Osteocyte (in vitro differentiated cells): ENCODE results near the gene FLOT2. TPM values are rescaled to one million over a fixed set of nuclear protein-coding genes. Genes with fewer than 3 reads are reported as not detected.

Experiments
- DNase-seq: peaks from one replicate; pipeline ENCODE4 v3.0.0; 2021; ENCODE audit warnings: mixed read lengths; ENCODE audit not compliant: unreplicated experiment; ENCODE audit errors: extremely low spot score
- H3K27ac Mint-ChIP-seq: one replicate; pipeline ENCODE4 v1.8.0; 2021; ENCODE audit warnings: mild to moderate bottlenecking, mixed read lengths; ENCODE audit not compliant: unreplicated experiment
- H3K27me3 Mint-ChIP-seq: one replicate; pipeline ENCODE4 v1.8.0; 2021; ENCODE audit warnings: mixed read lengths; ENCODE audit not compliant: unreplicated experiment
- H3K36me3 Mint-ChIP-seq: one replicate; pipeline ENCODE4 v1.8.0; 2021; ENCODE audit warnings: mixed read lengths; ENCODE audit not compliant: unreplicated experiment
- H3K4me1 Mint-ChIP-seq: one replicate; pipeline ENCODE4 v1.8.0; 2021; ENCODE audit warnings: mixed read lengths; ENCODE audit not compliant: unreplicated experiment
- H3K4me3 Mint-ChIP-seq: one replicate; pipeline ENCODE4 v1.8.0; 2021; ENCODE audit warnings: mild to moderate bottlenecking, moderate library complexity, mixed read lengths; ENCODE audit not compliant: unreplicated experiment
- H3K9me3 Mint-ChIP-seq: one replicate; pipeline ENCODE4 v1.8.0; 2021; ENCODE audit warnings: mixed read lengths; ENCODE audit not compliant: unreplicated experiment
- CTCF ChIP-seq: fragments of 200-600 bp; sonication (generic); IDR thresholded peaks from 2 replicates; pipeline ENCODE4 v1.5.0; 2021; ENCODE audit warnings: antibody characterized with exemption, mild to moderate bottlenecking, moderate library complexity
- total RNA-seq: library from RNA; stranded (reverse); gene quantifications from 2 replicates; pipeline ENCODE4 v1.2.1, GENCODE V29; 2021

FLOT2 gene
- total RNA-seq, 1 donor from 2014 or later: 95.8 TPM

- H3K27ac Mint-ChIP-seq: no peak overlapping the region
- H3K4me3 Mint-ChIP-seq: no peak overlapping the region
- peaks cover 2% of the 10 kb centered on the region for H3K36me3 Mint-ChIP-seq
- TF ChIP-seq CTCF: no peak
- H3K27me3 Mint-ChIP-seq: no peaks in the 10 kb centered on the region
- no peak for DNase-seq
- H3K4me1 Mint-ChIP-seq: peaks cover 9% of the 10 kb centered on the region
- no peaks in the 10 kb centered on the region for H3K9me3 Mint-ChIP-seq
Observed at GRCh38 chr17:28864991-28865849, 32.3 kb downstream of the FLOT2 start.

- Mint-ChIP-seq H3K36me3 (peaks cover 6% of the 10 kb centered on the region), H3K27me3 (no peaks in the 10 kb centered on the region), H3K4me1 (peaks cover 9% of the 10 kb centered on the region), H3K4me3 (no peak overlapping the region), H3K9me3 (no peaks in the 10 kb centered on the region), H3K27ac (no peak overlapping the region)
- no peak for DNase-seq
- TF ChIP-seq CTCF: no peak
Observed at GRCh38 chr17:28863953-28864352, 33.6 kb downstream of the FLOT2 start.

GRCh38 chr17:28862561-28862960, 35.0 kb downstream of the FLOT2 start:
- no peak overlapping the region for H3K27ac Mint-ChIP-seq
- H3K27me3 Mint-ChIP-seq: no peaks in the 10 kb centered on the region
- H3K9me3 Mint-ChIP-seq: no peaks in the 10 kb centered on the region
- no peak overlapping the region for H3K4me3 Mint-ChIP-seq
- DNase-seq: no peak
- H3K4me1 Mint-ChIP-seq: peaks cover 9% of the 10 kb centered on the region
- TF ChIP-seq CTCF: no peak
- H3K36me3 Mint-ChIP-seq: peaks cover 17% of the 10 kb centered on the region

GRCh38 chr17:28861393-28862203, 35.9 kb downstream of the FLOT2 start:
- no peak for TF ChIP-seq CTCF
- Mint-ChIP-seq H3K36me3 (peaks cover 17% of the 10 kb centered on the region), H3K27me3 (no peaks in the 10 kb centered on the region), H3K9me3 (no peaks in the 10 kb centered on the region), H3K4me3 (no peak overlapping the region), H3K4me1 (peaks cover 9% of the 10 kb centered on the region), H3K27ac (no peak overlapping the region)
- DNase-seq: no peak

GRCh38 chr17:28860363-28860808, 37.1 kb downstream of the FLOT2 start:
- DNase-seq: no peak
- TF ChIP-seq CTCF: no peak
- Mint-ChIP-seq H3K4me3 (no peak overlapping the region), H3K4me1 (peaks cover 8% of the 10 kb centered on the region), H3K27me3 (no peaks in the 10 kb centered on the region), H3K9me3 (no peaks in the 10 kb centered on the region), H3K27ac (no peak overlapping the region), H3K36me3 (peaks cover 19% of the 10 kb centered on the region)
